ENCODE measurements around the gene SULT1A3. TPM values are rescaled to one million over a fixed set of nuclear protein-coding genes. Genes with fewer than 3 reads are reported as not detected.
"Not testable (repeated sequence)": the region's sequence is repeated elsewhere in the genome, so short reads cannot be mapped to it uniquely, and the experiment has no call there.

SULT1A3 gene
- total RNA-seq, 1 donor from 2014 or later = 3.3 TPM

- ATAC-seq (ENCODE audit: poor library complexity) = not testable (repeated sequence)
These were observed 49.3 kb downstream of the SULT1A3 start, which contains the start of gene NPIPB13 for GRCh38 chr16:30248379-30248778. NPIPB13 (minus strand) TSS chr16:30248479; CDS start chr16:30245573, 2,906 bp downstream.

More at GRCh38 chr16:30248379-30248778, 49.3 kb downstream of the SULT1A3 start, which contains the start of gene NPIPB13:
- intact Hi-C loops (cut with DNase I); DNase-seq: not testable (repeated sequence)

Other genes starting within 250 kb of the SULT1A3 start
- 70.6 TPM for gene TMEM219, start 237.2 kb upstream of the SULT1A3 start, total RNA-seq
- 29.7 TPM for gene TAOK2, start 225.4 kb upstream of the SULT1A3 start, total RNA-seq
- gene HIRIP3, start 203.6 kb upstream of the SULT1A3 start, total RNA-seq = 19.5 TPM
- gene INO80E, start 203.0 kb upstream of the SULT1A3 start, total RNA-seq = 28.0 TPM
- 0.13 TPM for gene DOC2A, start 188.2 kb upstream of the SULT1A3 start, total RNA-seq
- not detected for gene C16orf92, start 176.1 kb upstream of the SULT1A3 start, total RNA-seq
- gene TLCD3B, start 168.0 kb upstream of the SULT1A3 start, total RNA-seq = not detected
- gene ALDOA, start 133.5 kb upstream of the SULT1A3 start, total RNA-seq = 3,843 TPM
- gene PPP4C, start 123.3 kb upstream of the SULT1A3 start, total RNA-seq = 33.2 TPM
- 1.0 TPM for gene TBX6, start 107.3 kb upstream of the SULT1A3 start, total RNA-seq
- 64.1 TPM for gene YPEL3, start 103.0 kb upstream of the SULT1A3 start, total RNA-seq
- 2.6 TPM for gene GDPD3, start 85.7 kb upstream of the SULT1A3 start, total RNA-seq
- 50.8 TPM for gene MAPK3, start 76.0 kb upstream of the SULT1A3 start, total RNA-seq
- gene CORO1A, start 15.7 kb upstream of the SULT1A3 start, total RNA-seq = 8.4 TPM
- 48.7 TPM for gene BOLA2B, start 5.6 kb upstream of the SULT1A3 start, total RNA-seq
- 16.2 TPM for gene SLX1A, start 5.4 kb upstream of the SULT1A3 start, total RNA-seq
- gene NPIPB13, start 49.2 kb downstream of the SULT1A3 start, total RNA-seq = 5.9 TPM
- gene CD2BP2, start 156.1 kb downstream of the SULT1A3 start, total RNA-seq = 34.1 TPM
- gene TBC1D10B, start 171.2 kb downstream of the SULT1A3 start, total RNA-seq = 24.4 TPM
- gene MYL11, start 175.5 kb downstream of the SULT1A3 start, total RNA-seq = not detected
- 0.97 TPM for gene SEPTIN1, start 183.3 kb downstream of the SULT1A3 start, total RNA-seq
- 5.1 TPM for gene ZNF48, start 196.2 kb downstream of the SULT1A3 start, total RNA-seq
- gene ZNF771, start 208.4 kb downstream of the SULT1A3 start, total RNA-seq = 6.2 TPM
- 38.4 TPM for gene DCTPP1, start 230.8 kb downstream of the SULT1A3 start, total RNA-seq
- gene SEPHS2, start 246.6 kb downstream of the SULT1A3 start, total RNA-seq = 28.6 TPM

All from Right ventricle myocardium superior (tissue), 1 donor.